K562 (cell line): ENCODE measurements around the gene NGRN. TPM values are rescaled to one million over a fixed set of nuclear protein-coding genes. Genes with fewer than 3 reads are reported as not detected.
A peak's percentile ranks its signal among the peaks of the same experiment; 100 is the strongest.

Experiments used
- ATAC-seq: fragments of 200-7000 bp; cut with Tn5 transposase; 3 replicates; pipeline ENCODE4 v1.9.1; 2020; ENCODE audit warnings: moderate library complexity
- BruUV-seq: library from RNA; stranded (reverse); fragments of 400-500 nt; replicated peaks from 2 replicates; lab custom pipeline; 2021; lab: Mats Ljungman, UMichigan
- CTCF ChIA-PET: fragments of 300-600 bp; formaldehyde crosslinking; extraction: SDS; loops from one replicate; lab custom pipeline; 2021; ENCODE audit warnings: low intra/inter-chr PET ratio; lab: Yijun Ruan, JAX
- POLR2A ChIA-PET: fragments of 300-600, 350-650 bp; sonication (Branson Sonifier 250); formaldehyde crosslinking; extraction: SDS; loops from one replicate; lab custom pipeline; 2021; ENCODE audit warnings: antibody characterized with exemption, inconsistent platforms; lab: Yijun Ruan, JAX
- DNase-seq, 4 experiments: peaks; one replicate each; pipeline versions ENCODE4 v3.0.0 to v3.0.0-alpha.2; 2011 to 2018; ENCODE audit warnings: low spot score in 3 of 4, mixed read lengths in 3 of 4; ENCODE audit errors: extremely low read depth in 1 of 4
- FAIRE-seq: peaks from 2 replicates; lab custom pipeline; 2011; peaks lifted over from hg19 to GRCh38; lab: Jason Lieb, UNC
- H2AFZ ChIP-seq: 2 replicates; pipeline ENCODE4 v1.6.0; 2011; ENCODE audit warnings: low read depth, low read length, control low read depth, inconsistent platforms
- H3K27ac ChIP-seq: fragments of 200-600 bp; 3 replicates; pipeline ENCODE4 v1.8.0; 2011; ENCODE audit warnings: low read depth, mild to moderate bottlenecking, control low read depth, inconsistent platforms, low read length, moderate library complexity, mixed read lengths; ENCODE audit errors: extremely low read depth
- H3K27me3 ChIP-seq, 2 experiments: fragments of 300-600 bp in 1 of 2; 2 replicates in 1 of 2; 3 replicates in 1 of 2; pipeline versions ENCODE4 v1.6.0 to v1.8.0; 2011; ENCODE audit warnings: inconsistent platforms in 2 of 2, low read length in 2 of 2, mild to moderate bottlenecking in 1 of 2, mixed read lengths in 1 of 2, moderate library complexity in 1 of 2; ENCODE audit not compliant: control insufficient read depth in 2 of 2, insufficient read depth in 2 of 2
- H3K36me3 ChIP-seq: fragments of 300-600 bp; 3 replicates; pipeline ENCODE4 v1.8.0; 2011; ENCODE audit warnings: mild to moderate bottlenecking, low read length, inconsistent platforms; ENCODE audit not compliant: control insufficient read depth, insufficient read depth
- H3K4me1 ChIP-seq, 2 experiments: fragments of 200-600 bp in 1 of 2; replicated peaks in 1 of 2; 2 replicates in 1 of 2; 3 replicates in 1 of 2; pipeline versions ENCODE4 v1.5.1 to v1.8.0; 2011; ENCODE audit warnings: inconsistent platforms in 2 of 2, low read length in 2 of 2, mild to moderate bottlenecking in 1 of 2, mixed read lengths in 1 of 2, moderate library complexity in 1 of 2; ENCODE audit not compliant: control insufficient read depth in 2 of 2, insufficient read depth in 2 of 2
- H3K4me2 ChIP-seq: 2 replicates; pipeline ENCODE4 v1.6.1; 2011; ENCODE audit warnings: low read length, control low read depth, inconsistent platforms, mixed read lengths; ENCODE audit not compliant: insufficient read depth
- H3K4me3 ChIP-seq: fragments of 200-600 bp; sonication (generic), shearing (Covaris generic); 2 replicates; pipeline ENCODE4 v1.5.1; 2016; ENCODE audit warnings: control low read depth, inconsistent platforms
- H3K79me2 ChIP-seq: fragments of 200-600 bp; 3 replicates; pipeline ENCODE4 v1.8.0; 2011; ENCODE audit warnings: low read length, inconsistent platforms; ENCODE audit not compliant: control insufficient read depth, insufficient read depth
- H3K9ac ChIP-seq, 2 experiments: 2 replicates each; pipeline versions ENCODE4 v1.6.0 to v1.6.1; 2011; ENCODE audit warnings: low read depth in 2 of 2, low read length in 2 of 2, control low read depth in 1 of 2, inconsistent platforms in 1 of 2, mild to moderate bottlenecking in 1 of 2, mixed read lengths in 1 of 2; ENCODE audit not compliant: insufficient read depth in 1 of 2
- H3K9me1 ChIP-seq: one replicate; pipeline ENCODE4 v1.6.0; 2011; ENCODE audit warnings: inconsistent platforms, mild to moderate bottlenecking, low read length, moderate library complexity; ENCODE audit not compliant: control insufficient read depth, insufficient read depth
- H3K9me3 ChIP-seq: replicated peaks from 2 replicates; pipeline ENCODE4 v1.5.1; 2011; ENCODE audit warnings: low read depth, low read length, inconsistent platforms; ENCODE audit not compliant: control insufficient read depth, insufficient read depth
- H4K20me1 ChIP-seq: replicated peaks from 2 replicates; pipeline ENCODE4 v1.6.1; 2011; ENCODE audit warnings: low read length, inconsistent platforms, mixed read lengths; ENCODE audit not compliant: control insufficient read depth, insufficient read depth
- NR0B1 ChIP-seq: fragments of 450-650 bp; IDR thresholded peaks from one replicate; pipeline ENCODE4 v1.6.1; 2018; ENCODE audit warnings: mild to moderate bottlenecking, moderate library complexity; ENCODE audit not compliant: partially characterized antibody
- PHTF2 ChIP-seq: fragments of 250-450 bp; sonication (Bioruptor Pico); IDR thresholded peaks from 2 replicates; pipeline ENCODE4 v1.5.0; 2021; ENCODE audit warnings: mild to moderate bottlenecking
- RBM22 ChIP-seq: fragments of 200-400 bp; formaldehyde crosslinking; IDR thresholded peaks from 2 replicates; pipeline ENCODE4 v1.6.1; 2018; ENCODE audit warnings: low read length, low read depth; ENCODE audit not compliant: poor library complexity, severe bottlenecking
- ZC3H11A ChIP-seq: IDR thresholded peaks from 2 replicates; pipeline ENCODE4 v1.6.1; 2012; ENCODE audit warnings: low read depth, low read length, improper control_type of control experiment
- ZNF431 ChIP-seq: sonication (generic); formaldehyde crosslinking; IDR thresholded peaks from 2 replicates; pipeline ENCODE4 v1.8.0; 2022; ENCODE audit warnings: mild to moderate bottlenecking, missing genetic modification reagents
- ZNF518B ChIP-seq: fragments of 250-450 bp; sonication (Bioruptor Pico); IDR thresholded peaks from 2 replicates; pipeline ENCODE4 v1.5.0; 2021; ENCODE audit warnings: mild to moderate bottlenecking, moderate library complexity
- WGBS: fragments of 100-300 bp; shearing (Covaris generic); methylation state at CpG from one replicate; pipeline ENCODE4 v1.1.6; 2016; ENCODE audit warnings: low coverage, mixed read lengths; ENCODE audit not compliant: insufficient coverage; ENCODE audit errors: missing lambda C conversion rate; 5-methylcytosine and 5-hydroxymethylcytosine counted together
- in situ Hi-C: fragments of 300-500 bp; cut with MboI; formaldehyde crosslinking; loops from 4 replicates; pipeline ENCODE4 v1.15.0; 2018; ENCODE audit warnings: inconsistent platforms, mixed read lengths
- intact Hi-C: fragments of 100-400 bp; cut with micrococcal nuclease; formaldehyde crosslinking; loops from 2 replicates; pipeline ENCODE4 v1.14.2; 2022
- polyA plus RNA-seq, 8 experiments: library from polyadenylated mRNA; depleted of rRNA in 4 of 8; stranded (reverse) in 5 of 8; unstranded in 3 of 8; fragments of >200 nt; fragmentation: Nextera tagmentation in 2 of 8; fragmentation: Illumina TruSeq in 1 of 8; extraction: Ambion mirVana in 2 of 8; extraction: Trizol in 1 of 8; gene quantifications; 2 replicates each; pipeline versions ENCODE4 v1.2.1 to v1.2.3, GENCODE V29; 2011 to 2014; ENCODE audit warnings: inconsistent platforms in 1 of 8, missing spikeins in 1 of 8
- total RNA-seq, 7 experiments: library from RNA; depleted of rRNA in 6 of 7; stranded (reverse); fragments of >200 nt in 6 of 7; fragmentation: Illumina TruSeq in 2 of 7; extraction: Trizol in 2 of 7; gene quantifications; 2 replicates each; pipeline versions ENCODE4 v1.2.1 to v1.2.3, GENCODE V29; 2011 to 2021; ENCODE audit warnings: low replicate concordance in 1 of 7

Gene NGRN
- total and polyA plus RNA-seq, 9 of the 15 experiments (the other 6 are each of a cell fraction or from before 2014, with no cell fraction given) = 14.0 to 73.4 (median 60.0) TPM

- H4K20me1 ChIP-seq = 0 out of 2 replicates have a peak, but pooled peaks cover 5% of the 10 kb centered on the region
- no peaks in the 10 kb centered on the region for H3K9me3 ChIP-seq
- no peak overlapping the region for H2AFZ ChIP-seq
- H3K4me1 ChIP-seq = peaks cover 0 to 17% of the 10 kb centered on the region in 2 experiments; a peak in 2 of 5 replicates
- ChIA-PET POLR2A (interaction anchor here (0.7 to 2.0 kb wide), 3 partner anchors 8 to 132 kb away, joined by 4 to 9 read pairs (median 6); partner anchors contain the start of gene SEMA4B), CTCF (interaction anchor here (1.2 kb wide), 1 partner anchor 79 kb away, joined by 5 read pairs; no protein-coding TSS in a partner anchor)
- in situ Hi-C loops = no loop called here
- H3K27me3 ChIP-seq = no peaks in the 10 kb centered on the region
- BruUV-seq = no TSS peak
- ATAC-seq = no peak
- no peaks in the 10 kb centered on the region for H3K79me2 ChIP-seq
- WGBS = 100% methylated on average over 2 of the region's 2 CpGs
- H3K27ac ChIP-seq = no peak overlapping the region
- no peak overlapping the region for H3K4me3 ChIP-seq
- no peak overlapping the region for H3K9ac ChIP-seq
- no peak for DNase-seq
- no peaks in the 10 kb centered on the region for H3K9me1 ChIP-seq
- no peak overlapping the region for H3K4me2 ChIP-seq
- TF ChIP-seq ZNF431 (CRISPR knock-in tag) (no peak), PHTF2 (no peak), ZC3H11A (no peak)
- peaks cover 84% of the 10 kb centered on the region; the same call in 2 of the 3 replicates for H3K36me3 ChIP-seq
- FAIRE-seq = no peak
- intact Hi-C loops = no loop called here
Measured at GRCh38 chr15:90222547-90222946, 42.9 kb upstream of the NGRN start.

- Histone ChIP-seq H3K9me1 (no peaks in the 10 kb centered on the region), H3K79me2 (no peaks in the 10 kb centered on the region), H3K27me3 (no peaks in the 10 kb centered on the region), H3K9me3 (no peaks in the 10 kb centered on the region), H3K27ac (no peak overlapping the region), H3K36me3 (peaks cover 86% of the 10 kb centered on the region; the same call in 2 of the 3 replicates), H3K4me1 (peaks cover 0 to 26% of the 10 kb centered on the region in 2 experiments; a peak in 2 of 5 replicates), H2AFZ (no peak overlapping the region), H4K20me1 (0 out of 2 replicates have a peak, but pooled peaks cover 5% of the 10 kb centered on the region), H3K4me3 (no peak overlapping the region), H3K4me2 (no peak overlapping the region), H3K9ac (peak overlapping the region in 1 of 2 experiments; percentile 69; a peak in 1 of 4 replicates)
- intact Hi-C loops = no loop called here
- peak; percentile 43 for TF ChIP-seq RBM22
- TF ChIP-seq ZNF518B = no peak
- TF ChIP-seq NR0B1 = no peak
- POLR2A ChIA-PET = no interaction called here
- in situ Hi-C loops = no loop called here
- FAIRE-seq (no peak), ATAC-seq (no peak), DNase-seq (no peak)
- BruUV-seq = no TSS peak
- 90% methylated on average over 22 of the region's 22 CpGs for WGBS
- CTCF ChIA-PET = no interaction called here
Measured at GRCh38 chr15:90223441-90224165, 41.9 kb upstream of the NGRN start.
